Right atrium auricular region (tissue), 2 donors: ENCODE results near the gene CPNE5. TPM values are rescaled to one million over a fixed set of nuclear protein-coding genes. Genes with fewer than 3 reads are reported as not detected.
A peak's percentile ranks its signal among the peaks of the same experiment; 100 is the strongest.

ENCODE experiments used
- DNase-seq: peaks from one replicate; pipeline ENCODE4 v3.0.0-alpha.2; 2019; ENCODE audit warnings: low spot score
- H3K27ac ChIP-seq, 2 donors: fragments of 200-600 bp; sonication (generic); 1 replicate in 1 of 2; 2 replicates in 1 of 2; pipeline ENCODE4 v1.5.1; 2016 to 2019
- H3K27me3 ChIP-seq, 2 donors: fragments of 200-600 bp; sonication (generic); one replicate each; pipeline versions ENCODE4 v1.5.1 to v1.6.0; 2017 to 2019
- H3K36me3 ChIP-seq: fragments of 200-600 bp; sonication (generic); one replicate; pipeline ENCODE4 v1.5.1; 2016
- H3K4me1 ChIP-seq, 2 donors: fragments of 200-600 bp; sonication (generic); one replicate each; pipeline versions ENCODE4 v1.5.1 to v1.6.0; 2017 to 2019
- H3K4me3 ChIP-seq, 2 donors: fragments of 200-600 bp; sonication (generic); 1 replicate in 1 of 2; 2 replicates in 1 of 2; pipeline ENCODE4 v1.5.1; 2017 to 2019; ENCODE audit warnings: mild to moderate bottlenecking in 1 of 2, moderate library complexity in 1 of 2
- H3K9me3 ChIP-seq, 2 donors: fragments of 200-600 bp; sonication (generic); one replicate each; pipeline ENCODE4 v1.5.1; 2019
- CTCF ChIP-seq, 2 donors: fragments of 200-600 bp; sonication (generic); IDR thresholded peaks; one replicate each; pipeline ENCODE4 v1.5.1; 2019; ENCODE audit warnings: antibody characterized with exemption in 2 of 2
- total RNA-seq, 2 donors: library from RNA; depleted of rRNA; stranded (reverse); fragments of >200 nt; gene quantifications; one replicate each; pipeline ENCODE4 v1.1.0, GENCODE V29; 2016

Gene CPNE5
- total RNA-seq, 2 donors from 2014 or later = 36.7 to 47.4 TPM

- TF ChIP-seq CTCF (IDR thresholded peaks at IDR 0.05) = no peak
- no peak overlapping the region for H3K27ac ChIP-seq
- peaks cover 0 to 16% of the 10 kb centered on the region in 2 donors for H3K4me1 ChIP-seq
- no peaks in the 10 kb centered on the region for H3K27me3 ChIP-seq
- no peak for DNase-seq
- H3K9me3 ChIP-seq = no peaks in the 10 kb centered on the region
- H3K36me3 ChIP-seq = peaks cover 16% of the 10 kb centered on the region
- H3K4me3 ChIP-seq = no peak overlapping the region
These were observed 63.1 kb downstream of the CPNE5 start for GRCh38 chr6:36776167-36776566.

- no peaks in the 10 kb centered on the region for H3K27me3 ChIP-seq
- no peak overlapping the region for H3K4me3 ChIP-seq
- H3K9me3 ChIP-seq = no peaks in the 10 kb centered on the region
- peaks cover 0 to 32% of the 10 kb centered on the region in 2 donors for H3K4me1 ChIP-seq
- no peak for TF ChIP-seq CTCF (IDR thresholded peaks at IDR 0.05)
- DNase-seq = no peak
- peaks cover 16% of the 10 kb centered on the region for H3K36me3 ChIP-seq
- no peak overlapping the region for H3K27ac ChIP-seq
These were observed 64.9 kb downstream of the CPNE5 start for GRCh38 chr6:36774331-36774730.

GRCh38 chr6:36772397-36772796, 66.8 kb downstream of the CPNE5 start:
- DNase-seq = no peak
- peaks cover 0 to 47% of the 10 kb centered on the region in 2 donors for H3K4me1 ChIP-seq
- H3K27me3 ChIP-seq = no peaks in the 10 kb centered on the region
- no peak overlapping the region for H3K4me3 ChIP-seq
- no peaks in the 10 kb centered on the region for H3K9me3 ChIP-seq
- TF ChIP-seq CTCF (IDR thresholded peaks at IDR 0.05) = no peak
- peak overlapping the region; percentile 78 to 88 for H3K27ac ChIP-seq
- peaks cover 16% of the 10 kb centered on the region for H3K36me3 ChIP-seq

- peak overlapping the region; percentile 78 to 88 for H3K27ac ChIP-seq
These were observed 68.1 kb downstream of the CPNE5 start for GRCh38 chr6:36771145-36771544.

GRCh38 chr6:36769676-36770499, 69.4 kb downstream of the CPNE5 start:
- H3K4me1 ChIP-seq = peaks cover 0 to 66% of the 10 kb centered on the region in 2 donors
- H3K4me3 ChIP-seq = no peak overlapping the region
- no peak for DNase-seq
- peak overlapping the region; percentile 78 to 88 for H3K27ac ChIP-seq
- no peaks in the 10 kb centered on the region for H3K27me3 ChIP-seq
- H3K9me3 ChIP-seq = no peaks in the 10 kb centered on the region
- no peak for TF ChIP-seq CTCF (IDR thresholded peaks at IDR 0.05)
- H3K36me3 ChIP-seq = peaks cover 11% of the 10 kb centered on the region

More at GRCh38 chr6:36771145-36771544, 68.1 kb downstream of the CPNE5 start:
- no peak for DNase-seq
- no peak for TF ChIP-seq CTCF (IDR thresholded peaks at IDR 0.05)
- no peaks in the 10 kb centered on the region for H3K9me3 ChIP-seq
- peaks cover 0 to 55% of the 10 kb centered on the region in 2 donors for H3K4me1 ChIP-seq
- H3K36me3 ChIP-seq = peaks cover 16% of the 10 kb centered on the region
- H3K4me3 ChIP-seq = no peak overlapping the region
- H3K27me3 ChIP-seq = no peaks in the 10 kb centered on the region
